ENCODE results near the gene NUMA1. TPM values are rescaled to one million over a fixed set of nuclear protein-coding genes. Genes with fewer than 3 reads are reported as not detected.

Gene NUMA1
- total RNA-seq, 1 donor from 2014 or later: 75.0 TPM

Small RNAs within 50 kb of the gene (microRNA-seq; reads per million reads assigned to microRNA genes)
- gene MIR3165: not detected

Other genes with a start within 250 kb of the NUMA1 start
- not detected for gene DEFB108B, start 247.3 kb downstream of the NUMA1 start, total RNA-seq
- gene DEFB131B, start 202.1 kb downstream of the NUMA1 start, total RNA-seq: not detected
- gene XNDC1N, start 151.9 kb downstream of the NUMA1 start, total RNA-seq: 2.7 TPM
- gene RNF121, start 151.5 kb downstream of the NUMA1 start, total RNA-seq: 18.4 TPM
- gene IL18BP, start 81.6 kb downstream of the NUMA1 start, total RNA-seq: 3.7 TPM
- gene LRRC51, start 308 bp upstream of the NUMA1 start, total RNA-seq: 6.4 TPM
- gene LAMTOR1, start 22.8 kb upstream of the NUMA1 start, total RNA-seq: 72.8 TPM
- not detected for gene TOMT, start 25.4 kb upstream of the NUMA1 start, total RNA-seq
- gene ANAPC15, start 32.2 kb upstream of the NUMA1 start, total RNA-seq: 43.5 TPM
- gene FOLR3, start 55.2 kb upstream of the NUMA1 start, total RNA-seq: 1.8 TPM
- gene FOLR1, start 111.6 kb upstream of the NUMA1 start, total RNA-seq: 0.94 TPM
- gene FOLR2, start 136.3 kb upstream of the NUMA1 start, total RNA-seq: 27.1 TPM
- 133 TPM for gene INPPL1, start 144.2 kb upstream of the NUMA1 start, total RNA-seq
- not detected for gene PHOX2A, start 163.6 kb upstream of the NUMA1 start, total RNA-seq

Measured in Right ventricle myocardium superior (tissue), 1 donor.